GM12864 (cell line): ENCODE data around the gene SUGT1.
"Not testable (repeated sequence)": the region's sequence is repeated elsewhere in the genome, so short reads cannot be mapped to it uniquely, and the experiment has no call there.

Source experiments
- DNase-seq: peaks from one replicate; pipeline ENCODE4 v3.0.0-alpha.2; 2011; ENCODE audit warnings: low read depth
- H3K4me3 ChIP-seq: 2 replicates; pipeline ENCODE4 v1.5.1; 2011; ENCODE audit warnings: mild to moderate bottlenecking, low read depth, low read length, control low read depth
- CTCF ChIP-seq: IDR thresholded peaks from 2 replicates; pipeline ENCODE4 v1.5.1; 2011; ENCODE audit warnings: low read depth, mild to moderate bottlenecking, moderate library complexity, low read length, control low read depth, inconsistent platforms; ENCODE audit errors: missing control alignments

SUGT1 gene

GRCh38 chr13:52703482-52703881 is 50.8 kb downstream of the SUGT1 start:
- no peak overlapping the region for H3K4me3 ChIP-seq
- no peak for DNase-seq
- no peak for TF ChIP-seq CTCF

GRCh38 chr13:52706081-52706480 is 53.4 kb downstream of the SUGT1 start:
- H3K4me3 ChIP-seq: no peak overlapping the region
- no peak for DNase-seq
- no peak for TF ChIP-seq CTCF

- TF ChIP-seq CTCF: no peak
- no peak for DNase-seq
- H3K4me3 ChIP-seq: no peak overlapping the region
These were observed 54.7 kb downstream of the SUGT1 start for GRCh38 chr13:52707375-52707774.

DNA sequence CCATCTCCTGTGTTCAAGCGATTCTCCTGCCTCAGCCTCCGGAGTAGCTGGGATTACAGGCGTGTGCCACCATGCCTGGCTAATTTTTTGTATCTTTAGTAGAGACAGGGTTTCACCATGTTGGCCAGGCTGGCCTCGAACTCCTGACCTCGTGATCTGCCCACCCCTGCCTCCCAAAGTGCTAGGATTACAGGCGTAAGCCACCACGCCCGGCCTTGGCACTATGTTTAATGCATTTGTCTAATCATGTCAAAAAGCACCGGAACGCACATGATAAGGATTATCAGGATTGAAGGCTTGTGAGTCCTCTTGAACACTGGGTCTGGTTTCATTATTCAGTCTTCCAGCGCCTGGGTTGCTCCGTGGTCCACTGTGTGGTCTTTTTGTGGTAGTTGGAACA is 55.6 kb downstream of the SUGT1 start:
- not testable (repeated sequence) for DNase-seq, H3K4me3 ChIP-seq

DNA sequence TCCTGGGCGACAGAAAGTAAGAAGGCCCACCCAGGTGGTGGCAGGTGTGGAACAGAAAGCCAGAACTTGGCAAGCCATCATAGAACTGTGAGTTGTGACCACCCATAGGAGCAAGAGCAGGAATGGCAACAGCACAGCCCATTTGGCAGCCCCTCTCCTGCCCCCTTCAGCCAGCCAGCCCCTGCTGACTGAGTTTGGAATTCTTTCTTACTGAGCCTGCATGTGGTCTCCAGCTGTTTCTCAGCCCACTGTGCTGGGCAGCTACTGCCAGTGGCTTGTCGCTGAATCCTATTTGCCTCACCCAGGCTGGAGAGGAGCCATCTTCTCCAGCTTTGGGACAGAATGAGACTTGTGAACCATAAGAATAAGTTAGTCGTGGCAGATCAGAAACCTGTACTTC is 58.6 kb downstream of the SUGT1 start:
- no peak for TF ChIP-seq CTCF
- no peak for DNase-seq
- no peak overlapping the region for H3K4me3 ChIP-seq

GRCh38 chr13:52712385-52712784 is 59.7 kb downstream of the SUGT1 start:
- no peak overlapping the region for H3K4me3 ChIP-seq
- DNase-seq: no peak
- no peak for TF ChIP-seq CTCF

GRCh38 chr13:52713894-52714293 is 61.3 kb downstream of the SUGT1 start:
- no peak overlapping the region for H3K4me3 ChIP-seq
- TF ChIP-seq CTCF: no peak
- no peak for DNase-seq

DNA sequence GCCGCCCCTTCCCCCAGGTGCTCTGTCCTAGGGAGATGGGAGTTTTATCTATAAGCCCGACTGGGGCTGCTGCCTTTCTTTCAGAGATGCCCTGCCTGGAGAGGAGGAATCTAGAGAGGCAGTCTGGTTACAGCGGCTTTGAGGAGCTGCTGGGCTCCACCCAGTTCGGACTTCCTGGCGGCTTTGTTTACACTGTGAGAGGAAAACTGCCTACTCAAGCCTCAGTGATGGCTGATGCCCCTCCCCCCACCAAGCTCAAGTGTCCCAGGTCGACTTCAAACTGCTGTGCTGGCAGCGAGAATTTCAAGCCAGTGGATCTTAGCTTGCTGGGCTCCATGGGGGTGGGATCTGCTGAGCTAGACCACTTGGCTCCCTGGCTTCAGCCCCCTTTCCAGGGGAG is 68.3 kb downstream of the SUGT1 start:
- DNase-seq, H3K4me3 ChIP-seq: not testable (repeated sequence)

GRCh38 chr13:52721356-52721755 is 68.7 kb downstream of the SUGT1 start:
- not testable (repeated sequence) for H3K4me3 ChIP-seq, DNase-seq
